GM15510 (cell line): Measurements from ENCODE around the gene NEK7.

Experiments used
- POLR2A ChIP-seq: IDR thresholded peaks from 3 replicates; pipeline ENCODE4 v1.6.1; 2011; ENCODE audit warnings: borderline replicate concordance; ENCODE audit not compliant: insufficient read length; ENCODE audit errors: extremely low read depth

NEK7 gene

GRCh38 chr1:198316546-198317100, 159.8 kb downstream of the NEK7 start:
- TF ChIP-seq POLR2A = no peak

GRCh38 chr1:198318085-198318484, 161.3 kb downstream of the NEK7 start:
- TF ChIP-seq POLR2A = no peak

- no peak for TF ChIP-seq POLR2A
Measured at GRCh38 chr1:198320759-198321158, 164.0 kb downstream of the NEK7 start.

GRCh38 chr1:198326232-198326631, 169.4 kb downstream of the NEK7 start:
- no peak for TF ChIP-seq POLR2A

- no peak for TF ChIP-seq POLR2A
Measured at GRCh38 chr1:198326915-198327314, 170.1 kb downstream of the NEK7 start.

GRCh38 chr1:198328458-198329032, 171.7 kb downstream of the NEK7 start:
- no peak for TF ChIP-seq POLR2A

GRCh38 chr1:198330982-198331615, 174.3 kb downstream of the NEK7 start:
- TF ChIP-seq POLR2A = no peak

GRCh38 chr1:198333744-198334143, 176.9 kb downstream of the NEK7 start:
- TF ChIP-seq POLR2A = no peak

- no peak for TF ChIP-seq POLR2A
Measured at GRCh38 chr1:198335663-198336062, 178.9 kb downstream of the NEK7 start.

GRCh38 chr1:198337886-198338285, 181.1 kb downstream of the NEK7 start:
- no peak for TF ChIP-seq POLR2A

GRCh38 chr1:198340139-198340538, 183.3 kb downstream of the NEK7 start:
- no peak for TF ChIP-seq POLR2A

GRCh38 chr1:198346178-198346577, 189.4 kb downstream of the NEK7 start:
- no peak for TF ChIP-seq POLR2A

GRCh38 chr1:198350456-198350855, 193.7 kb downstream of the NEK7 start:
- TF ChIP-seq POLR2A = no peak

GRCh38 chr1:198352975-198353695, 196.3 kb downstream of the NEK7 start:
- TF ChIP-seq POLR2A = no peak

GRCh38 chr1:198357937-198358336, 201.1 kb downstream of the NEK7 start:
- TF ChIP-seq POLR2A = no peak

- TF ChIP-seq POLR2A = no peak
Measured at GRCh38 chr1:198359024-198359653, 202.3 kb downstream of the NEK7 start.

- TF ChIP-seq POLR2A = no peak
Measured at GRCh38 chr1:198360208-198360729, 203.5 kb downstream of the NEK7 start.
